HG03457 (cell line): Measurements from ENCODE around the gene YIF1A.
"Not testable (repeated sequence)": the region's sequence is repeated elsewhere in the genome, so short reads cannot be mapped to it uniquely, and the experiment has no call there.

Experiments used
- ATAC-seq: cut with Tn5 transposase; IDR thresholded peaks from one replicate; pipeline ENCODE4 v1.9.1; 2021; ENCODE audit warnings: moderate number of reproducible peaks; ENCODE audit not compliant: unreplicated experiment

YIF1A gene

GRCh38 chr11:66326261-66327111 lies 37.5 kb upstream of the YIF1A start:
- no peak for ATAC-seq

- ATAC-seq, result no peak
Observed at GRCh38 chr11:66325263-66325671, 36.3 kb upstream of the YIF1A start.

- ATAC-seq, result no peak
Observed at GRCh38 chr11:66324664-66325063, 35.7 kb upstream of the YIF1A start.

- ATAC-seq, result no peak
Observed at GRCh38 chr11:66323684-66324083, 34.7 kb upstream of the YIF1A start.

- no peak for ATAC-seq
Observed at GRCh38 chr11:66322732-66323427, 33.9 kb upstream of the YIF1A start.

GRCh38 chr11:66321606-66322005 lies 32.7 kb upstream of the YIF1A start:
- ATAC-seq, result no peak

- not testable (repeated sequence) for ATAC-seq
Observed at GRCh38 chr11:66320748-66321147, 31.8 kb upstream of the YIF1A start.

GRCh38 chr11:66320289-66320688 lies 31.3 kb upstream of the YIF1A start:
- not testable (repeated sequence) for ATAC-seq

GRCh38 chr11:66318600-66318970 lies 29.6 kb upstream of the YIF1A start:
- no peak for ATAC-seq

GRCh38 chr11:66317723-66318599 lies 29.0 kb upstream of the YIF1A start:
- no peak for ATAC-seq

GRCh38 chr11:66317322-66317722 lies 28.4 kb upstream of the YIF1A start:
- no peak for ATAC-seq

GRCh38 chr11:66316849-66317251 lies 27.9 kb upstream of the YIF1A start, which contains the start of gene CD248:
Gene CD248, minus strand, starts transcription at chr11:66317044. Its CDS starts 17 bp downstream, at chr11:66317027.
- ATAC-seq, result no peak

- no peak for ATAC-seq
Observed at GRCh38 chr11:66315921-66316811, 27.2 kb upstream of the YIF1A start.

- ATAC-seq, result no peak
Observed at GRCh38 chr11:66315498-66315885, 26.5 kb upstream of the YIF1A start.

- ATAC-seq, result no peak
Observed at GRCh38 chr11:66314561-66315497, 25.9 kb upstream of the YIF1A start.

GRCh38 chr11:66314186-66314501 lies 25.2 kb upstream of the YIF1A start:
- ATAC-seq, result no peak

- ATAC-seq, result no peak
Observed at GRCh38 chr11:66313321-66314185, 24.6 kb upstream of the YIF1A start.

GRCh38 chr11:66312549-66313320 lies 23.8 kb upstream of the YIF1A start:
- peak; percentile 45 for ATAC-seq
